Measurements from ENCODE around the gene MAP2. TPM values are rescaled to one million over a fixed set of nuclear protein-coding genes. Genes with fewer than 3 reads are reported as not detected.

The MAP2 gene
- total and polyA plus RNA-seq, 2 donors (not counting 3 experiments of a cell fraction or from before 2014, with no cell fraction given), result 19.4 to 46.1 TPM

- H3K27ac ChIP-seq (ENCODE audit: insufficient read depth, low read depth, low read length), result no peak overlapping the region
- no peaks in the 10 kb centered on the region for H4K20me1 ChIP-seq (replicated peaks; ENCODE audit: control insufficient read depth, extremely low read depth, insufficient read depth, low read length)
- DNase-seq (ENCODE audit: low read depth, low spot score) (no peak), FAIRE-seq (no peak)
- CTCF ChIA-PET, result no interaction called here
- H3K9me1 ChIP-seq (replicated peaks; ENCODE audit: control insufficient read depth, extremely low read depth, insufficient read depth, low read length), result no peaks in the 10 kb centered on the region
- no peak overlapping the region for H3K4me2 ChIP-seq (ENCODE audit: insufficient read depth, low read length)
- POLR2A ChIA-PET, result no interaction called here
- no TSS peak for BruUV-seq (replicated peaks)
- H3K79me2 ChIP-seq (ENCODE audit: control insufficient read depth, insufficient read depth, low read length), result no peaks in the 10 kb centered on the region
- no peaks in the 10 kb centered on the region for H3K36me3 ChIP-seq (ENCODE audit: control insufficient read depth in 2 of 2, extremely low read depth in 1 of 2, insufficient read depth in 2 of 2, low read length in 2 of 2)
- H3K9ac ChIP-seq (replicated peaks; ENCODE audit: extremely low read depth, insufficient read depth, low read length), result no peak overlapping the region
- no peaks in the 10 kb centered on the region for H3K9me3 ChIP-seq (replicated peaks; ENCODE audit: control insufficient read depth, insufficient read depth, low read length)
- no peaks in the 10 kb centered on the region for H3K4me1 ChIP-seq (ENCODE audit: control insufficient read depth, extremely low read depth, insufficient read depth, low read length)
- TF ChIP-seq CTCF (IDR thresholded peaks at IDR 0.05; ENCODE audit: extremely low read depth in 1 of 2, insufficient read depth in 1 of 2, low read depth in 1 of 2, low read length in 2 of 2) (no peak), MAX (IDR thresholded peaks at IDR 0.05; ENCODE audit: insufficient read depth, insufficient read length) (no peak), POLR2AphosphoS5 (IDR thresholded peaks at IDR 0.05; ENCODE audit: insufficient read depth, low read depth, low read length) (no peak), JUN (IDR thresholded peaks at IDR 0.05; ENCODE audit: borderline replicate concordance, insufficient read depth, insufficient read length, low read depth) (no peak), EZH2 (IDR thresholded peaks at IDR 0.05; ENCODE audit: borderline replicate concordance, low read depth, low read length, severe bottlenecking) (no peak), MYC (IDR thresholded peaks at IDR 0.05; ENCODE audit: low read depth, low read length) (no peak), GATA2 (IDR thresholded peaks at IDR 0.05; ENCODE audit: insufficient read depth, insufficient read length, low read depth, low read length) (no peak), POLR2A (IDR thresholded peaks at IDR 0.05; ENCODE audit: low read depth, low read length) (no peak), FOS (IDR thresholded peaks at IDR 0.05; ENCODE audit: borderline replicate concordance, insufficient read depth, low read length) (no peak)
- H3K27me3 ChIP-seq (ENCODE audit: control insufficient read depth in 2 of 2, insufficient read depth in 2 of 2, low read length in 2 of 2), result no peaks in the 10 kb centered on the region
- dilution Hi-C loops (cut with MboI; ENCODE audit: extremely low pct_ligation_motif_present, low sequenced_read_pairs), result no loop called here
- no peak overlapping the region for H3K4me3 ChIP-seq (replicated peaks in 1 of 3; ENCODE audit: insufficient read depth in 1 of 3, low read depth in 1 of 3, low read length in 3 of 3)
- intact Hi-C loops (cut with micrococcal nuclease), result no loop called here
- no peak overlapping the region for H2AFZ ChIP-seq (ENCODE audit: low read depth, low read length)
Measured at GRCh38 chr2:209680596-209680995, 256.7 kb downstream of the MAP2 start.

Measured in endothelial cell of umbilical vein (primary cell).